ENCODE data around the gene GPR153.

DNA sequence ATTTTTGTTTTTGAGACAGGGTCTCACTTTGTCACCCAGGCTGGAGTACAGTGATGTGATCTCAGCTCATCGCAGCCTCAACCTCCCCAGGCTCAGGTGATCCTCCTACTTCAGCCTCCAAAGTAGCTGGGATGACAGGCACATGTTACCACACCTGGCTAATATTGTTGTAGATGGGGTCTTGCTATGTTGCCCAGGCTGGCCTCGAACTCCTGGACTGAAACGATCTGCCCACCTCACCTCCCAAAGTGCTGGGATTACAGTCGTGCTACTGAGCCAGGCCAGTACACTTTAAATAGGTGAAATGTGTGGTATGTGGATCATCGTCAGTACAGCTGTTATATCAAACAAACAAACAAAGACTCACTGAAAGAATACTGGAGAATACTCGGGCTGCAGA, 35.0 kb upstream of the GPR153 start:
- TF ChIP-seq, protein P1, sequence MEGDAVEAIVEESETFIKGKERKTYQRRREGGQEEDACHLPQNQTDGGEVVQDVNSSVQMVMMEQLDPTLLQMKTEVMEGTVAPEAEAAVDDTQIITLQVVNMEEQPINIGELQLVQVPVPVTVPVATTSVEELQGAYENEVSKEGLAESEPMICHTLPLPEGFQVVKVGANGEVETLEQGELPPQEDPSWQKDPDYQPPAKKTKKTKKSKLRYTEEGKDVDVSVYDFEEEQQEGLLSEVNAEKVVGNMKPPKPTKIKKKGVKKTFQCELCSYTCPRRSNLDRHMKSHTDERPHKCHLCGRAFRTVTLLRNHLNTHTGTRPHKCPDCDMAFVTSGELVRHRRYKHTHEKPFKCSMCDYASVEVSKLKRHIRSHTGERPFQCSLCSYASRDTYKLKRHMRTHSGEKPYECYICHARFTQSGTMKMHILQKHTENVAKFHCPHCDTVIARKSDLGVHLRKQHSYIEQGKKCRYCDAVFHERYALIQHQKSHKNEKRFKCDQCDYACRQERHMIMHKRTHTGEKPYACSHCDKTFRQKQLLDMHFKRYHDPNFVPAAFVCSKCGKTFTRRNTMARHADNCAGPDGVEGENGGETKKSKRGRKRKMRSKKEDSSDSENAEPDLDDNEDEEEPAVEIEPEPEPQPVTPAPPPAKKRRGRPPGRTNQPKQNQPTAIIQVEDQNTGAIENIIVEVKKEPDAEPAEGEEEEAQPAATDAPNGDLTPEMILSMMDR (conservative IDR thresholded peaks at IDR 0.05 in 1 of 2, IDR thresholded peaks at IDR 0.05 in 1 of 2; ENCODE audit: low read depth in 1 of 2, low read length in 2 of 2): no peak
- no peak for TF ChIP-seq EZH2 (IDR thresholded peaks at IDR 0.05; ENCODE audit: low read length, missing control alignments)
